ENCODE results near the gene HECW1.

HECW1 gene

DNA sequence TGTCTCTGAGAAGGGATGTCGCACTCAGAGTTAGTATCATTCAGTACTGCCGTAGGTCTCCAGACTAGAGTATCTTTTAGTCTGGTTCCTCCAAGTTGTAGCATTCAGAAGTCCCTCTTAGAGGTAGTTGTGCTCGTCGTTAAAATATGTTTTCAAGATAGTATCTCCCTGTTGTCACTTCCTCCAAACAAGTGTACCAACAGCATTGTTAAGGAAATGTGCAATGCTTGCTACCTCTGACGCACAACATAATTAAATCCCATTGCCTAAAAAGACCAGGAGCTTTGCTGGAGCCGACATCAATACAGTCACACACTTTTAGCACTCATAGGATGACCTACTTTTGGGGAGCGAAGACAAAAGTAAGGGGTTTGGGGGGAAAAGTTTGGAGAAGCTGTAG is 390.5 kb downstream of the HECW1 start:
- no peak for DNase-seq (ENCODE audit: low read depth)
- TF ChIP-seq, protein P1, sequence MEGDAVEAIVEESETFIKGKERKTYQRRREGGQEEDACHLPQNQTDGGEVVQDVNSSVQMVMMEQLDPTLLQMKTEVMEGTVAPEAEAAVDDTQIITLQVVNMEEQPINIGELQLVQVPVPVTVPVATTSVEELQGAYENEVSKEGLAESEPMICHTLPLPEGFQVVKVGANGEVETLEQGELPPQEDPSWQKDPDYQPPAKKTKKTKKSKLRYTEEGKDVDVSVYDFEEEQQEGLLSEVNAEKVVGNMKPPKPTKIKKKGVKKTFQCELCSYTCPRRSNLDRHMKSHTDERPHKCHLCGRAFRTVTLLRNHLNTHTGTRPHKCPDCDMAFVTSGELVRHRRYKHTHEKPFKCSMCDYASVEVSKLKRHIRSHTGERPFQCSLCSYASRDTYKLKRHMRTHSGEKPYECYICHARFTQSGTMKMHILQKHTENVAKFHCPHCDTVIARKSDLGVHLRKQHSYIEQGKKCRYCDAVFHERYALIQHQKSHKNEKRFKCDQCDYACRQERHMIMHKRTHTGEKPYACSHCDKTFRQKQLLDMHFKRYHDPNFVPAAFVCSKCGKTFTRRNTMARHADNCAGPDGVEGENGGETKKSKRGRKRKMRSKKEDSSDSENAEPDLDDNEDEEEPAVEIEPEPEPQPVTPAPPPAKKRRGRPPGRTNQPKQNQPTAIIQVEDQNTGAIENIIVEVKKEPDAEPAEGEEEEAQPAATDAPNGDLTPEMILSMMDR (IDR thresholded peaks at IDR 0.05; ENCODE audit: low read length, missing control alignments) = no peak
- no peak overlapping the region for H3K4me3 ChIP-seq (replicated peaks; ENCODE audit: low read depth, low read length)

DNA sequence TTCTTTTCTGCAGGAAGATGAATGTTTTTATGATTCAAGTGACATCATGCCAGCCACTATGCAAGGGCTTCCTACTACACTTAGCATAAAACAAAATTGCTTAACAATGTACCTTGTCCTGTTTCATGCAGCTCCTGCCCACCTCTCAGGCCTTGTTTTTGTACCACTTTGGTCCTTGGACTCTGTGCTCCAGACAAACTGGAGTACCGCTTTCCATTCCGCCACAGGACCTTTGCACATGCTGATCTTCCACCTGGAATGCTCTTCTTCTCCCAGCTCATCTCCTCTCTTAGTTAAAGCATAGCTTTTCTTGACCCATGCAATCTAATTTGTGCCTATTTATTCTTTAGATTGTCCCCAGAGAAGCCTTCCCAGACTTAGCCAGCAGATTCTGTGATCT is 393.0 kb downstream of the HECW1 start:
- DNase-seq (ENCODE audit: low read depth) = no peak
- no peak overlapping the region for H3K4me3 ChIP-seq (replicated peaks; ENCODE audit: low read depth, low read length)
- TF ChIP-seq, protein P1 (IDR thresholded peaks at IDR 0.05; ENCODE audit: low read length, missing control alignments) = no peak

DNA sequence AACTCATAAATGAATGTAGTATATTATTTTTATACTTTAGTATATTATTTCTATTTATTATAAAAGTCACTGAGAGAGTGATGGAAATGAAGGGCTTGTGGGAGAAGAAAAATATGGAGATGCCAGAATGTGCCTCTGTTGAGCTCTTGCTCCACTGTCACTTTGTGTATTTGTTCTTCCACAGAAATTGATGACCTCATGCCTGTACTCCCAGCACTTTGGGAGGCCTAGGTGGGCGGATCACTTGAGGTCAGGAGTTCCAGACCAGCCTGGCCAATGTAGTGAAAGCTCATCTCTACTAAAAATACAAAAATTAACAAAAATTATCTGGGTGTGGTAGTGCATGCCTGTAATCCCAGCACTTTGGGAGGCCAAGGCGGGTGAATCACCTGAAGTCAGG is 394.0 kb downstream of the HECW1 start:
- no peak for DNase-seq (ENCODE audit: low read depth)
- H3K4me3 ChIP-seq (replicated peaks; ENCODE audit: low read depth, low read length) = no peak overlapping the region
- TF ChIP-seq, protein P1 (IDR thresholded peaks at IDR 0.05; ENCODE audit: low read length, missing control alignments) = no peak

DNA sequence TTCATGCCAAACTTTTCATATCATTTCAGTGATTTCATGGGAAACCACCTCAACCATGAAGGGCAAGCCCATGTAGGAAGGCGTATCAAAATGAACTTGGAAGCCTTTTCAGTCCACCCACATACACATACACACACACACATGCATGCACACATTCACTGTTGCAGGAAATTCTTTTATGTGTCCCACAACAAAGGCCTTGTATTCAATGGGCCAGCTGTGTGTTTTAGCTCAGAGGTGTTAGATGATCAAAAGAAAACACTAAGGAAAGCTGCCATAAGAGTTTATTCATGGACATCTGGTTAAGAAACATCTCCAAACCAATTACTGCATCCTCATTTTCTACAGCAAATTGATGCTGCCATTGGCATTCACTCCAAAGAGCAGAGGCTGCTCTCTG is 396.0 kb downstream of the HECW1 start:
- TF ChIP-seq, protein P1 (IDR thresholded peaks at IDR 0.05; ENCODE audit: low read length, missing control alignments) = no peak
- H3K4me3 ChIP-seq (replicated peaks; ENCODE audit: low read depth, low read length) = no peak overlapping the region
- DNase-seq (ENCODE audit: low read depth) = no peak

DNA sequence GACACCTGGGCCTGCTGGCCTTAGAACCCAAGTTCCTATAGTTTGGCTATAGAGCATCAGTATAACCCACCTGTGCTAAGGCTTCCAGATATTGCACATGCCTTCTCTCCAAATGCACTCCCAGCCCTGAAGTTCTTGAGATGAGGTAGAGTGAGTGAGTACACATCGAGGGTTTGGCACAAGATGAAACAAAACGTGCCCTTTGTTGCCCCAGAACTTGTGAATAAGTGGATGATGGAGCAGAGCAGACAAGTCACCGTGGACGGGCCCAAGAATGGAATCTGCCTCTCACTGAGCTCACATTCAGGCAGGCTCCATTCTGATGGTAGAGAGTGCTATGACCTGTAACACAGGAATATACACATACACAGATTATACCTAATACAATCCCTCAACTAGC is 397.5 kb downstream of the HECW1 start:
- TF ChIP-seq, protein P1 (IDR thresholded peaks at IDR 0.05; ENCODE audit: low read length, missing control alignments) = no peak
- no peak for DNase-seq (ENCODE audit: low read depth)
- no peak overlapping the region for H3K4me3 ChIP-seq (replicated peaks; ENCODE audit: low read depth, low read length)

DNA sequence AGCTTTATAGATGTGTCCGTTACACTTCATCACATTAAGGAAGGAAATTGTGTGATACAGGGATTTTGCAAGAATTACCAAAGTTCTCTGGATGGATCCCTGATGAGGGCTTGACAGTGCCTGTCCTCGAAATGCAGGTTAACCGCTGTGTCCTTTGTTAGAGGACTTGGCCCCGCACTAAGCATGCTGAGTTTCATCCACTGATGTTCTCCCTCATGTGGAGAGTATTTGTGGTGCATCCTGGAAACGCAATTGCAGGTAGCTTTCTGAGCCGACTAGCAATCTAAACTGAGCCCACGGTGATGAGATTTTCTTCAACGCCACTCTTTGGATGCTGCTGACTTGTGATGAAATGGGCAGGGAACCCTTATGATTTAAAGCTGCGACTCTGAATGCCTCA is 398.6 kb downstream of the HECW1 start:
- DNase-seq (ENCODE audit: low read depth) = no peak
- TF ChIP-seq, protein P1 (IDR thresholded peaks at IDR 0.05; ENCODE audit: low read length, missing control alignments) = no peak
- H3K4me3 ChIP-seq (replicated peaks; ENCODE audit: low read depth, low read length) = no peak overlapping the region

DNA sequence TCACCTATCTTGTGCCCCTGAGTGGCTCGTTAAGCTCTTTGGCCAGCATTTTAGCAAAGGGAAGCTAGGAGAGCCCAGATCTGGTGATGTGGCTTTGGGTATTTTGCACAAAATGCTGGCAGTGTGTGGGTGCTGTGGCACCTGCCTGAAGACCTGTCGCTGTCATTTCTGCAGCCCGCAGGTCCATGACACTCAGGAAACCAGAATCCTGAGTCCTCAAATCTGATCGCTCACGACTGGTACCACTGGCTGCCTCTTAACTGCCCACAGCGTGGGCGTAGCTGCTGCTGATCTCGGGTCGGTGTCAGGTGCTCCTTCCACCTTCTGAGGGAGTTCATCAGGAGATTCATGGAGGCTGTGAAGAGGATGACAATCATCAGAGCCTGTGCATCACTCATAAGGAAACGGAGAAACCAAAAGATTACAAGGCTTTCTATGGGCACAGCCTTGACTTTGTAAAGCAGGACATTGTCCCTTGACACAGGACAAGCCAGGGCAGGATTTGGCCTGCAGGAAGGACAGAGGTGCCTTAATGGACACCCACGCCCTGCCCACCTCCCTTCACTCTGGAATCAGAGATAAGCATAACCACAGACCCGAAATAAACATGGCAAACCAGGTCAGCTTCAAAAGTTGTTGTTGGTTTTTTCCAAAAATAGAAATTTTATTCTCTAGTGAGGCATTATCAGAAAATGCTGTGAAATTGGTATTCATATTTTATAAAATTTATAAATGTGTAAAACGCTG is 399.5 kb downstream of the HECW1 start:
- TF ChIP-seq, protein P1 (IDR thresholded peaks at IDR 0.05; ENCODE audit: low read length, missing control alignments) = no peak
- DNase-seq (ENCODE audit: low read depth) = no peak
- no peak overlapping the region for H3K4me3 ChIP-seq (replicated peaks; ENCODE audit: low read depth, low read length)
